Testis (tissue), 3 donors: Measurements from ENCODE around the gene CHD2. TPM values are rescaled to one million over a fixed set of nuclear protein-coding genes. Genes with fewer than 3 reads are reported as not detected.
"Not testable (repeated sequence)": the region's sequence is repeated elsewhere in the genome, so short reads cannot be mapped to it uniquely, and the experiment has no call there.

Experiments
- DNase-seq: peaks from one replicate; pipeline ENCODE4 v3.0.0-alpha.2; 2019
- H3K27ac ChIP-seq, 2 donors: fragments of 200-600 bp; sonication (generic); one replicate each; pipeline ENCODE4 v1.5.1; 2019
- H3K27me3 ChIP-seq: fragments of 200-600 bp; sonication (generic); one replicate; pipeline ENCODE4 v1.5.1; 2019
- H3K36me3 ChIP-seq: fragments of 200-600 bp; sonication (generic); one replicate; pipeline ENCODE4 v1.5.1; 2017; ENCODE audit warnings: low read depth; ENCODE audit errors: missing control alignments
- H3K4me1 ChIP-seq: fragments of 200-600 bp; sonication (generic); one replicate; pipeline ENCODE4 v1.5.1; 2019
- H3K4me3 ChIP-seq, 2 donors: fragments of 200-600 bp; sonication (generic); one replicate each; pipeline ENCODE4 v1.5.1; 2017 to 2019
- H3K9me3 ChIP-seq: fragments of 200-600 bp; sonication (generic); one replicate; pipeline ENCODE4 v1.5.1; 2017
- CTCF ChIP-seq, 3 experiments: fragments of 450-650 bp in 2 of 3; fragments of 200-600 bp in 1 of 3; sonication (generic) in 1 of 3; IDR thresholded peaks; one replicate each; pipeline ENCODE4 v1.5.1; 2016 to 2019; ENCODE audit warnings: antibody characterized with exemption in 3 of 3, mild to moderate bottlenecking in 2 of 3, moderate library complexity in 1 of 3
- POLR2A ChIP-seq: fragments of 450-650 bp; IDR thresholded peaks from one replicate; pipeline ENCODE4 v1.6.1; 2017; ENCODE audit warnings: antibody characterized with exemption, mild to moderate bottlenecking, moderate library complexity
- WGBS, 2 donors: methylation state at CpG; one replicate each; pipeline ENCODE4 v1.1.5; 2018; 5-methylcytosine and 5-hydroxymethylcytosine counted together
- intact Hi-C: fragments of 100-400 bp; cut with DNase I; formaldehyde crosslinking; loops from one replicate; pipeline ENCODE4 v1.15.1; 2023; ENCODE audit warnings: low total_unique reads
- polyA plus RNA-seq: library from polyadenylated mRNA; stranded (reverse); fragments of 350-450 nt; fragmentation: Illumina TruSeq; extraction: RNeasy Lipid Tissue Mini Kit (QIAGEN cat#74804); gene quantifications from one replicate; pipeline ENCODE4 v1.2.3, GENCODE V29; 2014; ENCODE audit warnings: low read depth, low replicate concordance; ENCODE audit not compliant: insufficient read depth
- total RNA-seq, 2 donors: library from RNA; depleted of rRNA; stranded (reverse); fragments of >200 nt; gene quantifications; one replicate each; pipeline ENCODE4 v1.2.3, GENCODE V29; 2016

The CHD2 gene
- total and polyA plus RNA-seq, 3 donors from 2014 or later: 64.5 to 129 (median 113) TPM

GRCh38 chr15:92869263-92869940, 30.7 kb upstream of the CHD2 start:
- H3K9me3 ChIP-seq: no peaks in the 10 kb centered on the region
- DNase-seq: no peak

GRCh38 chr15:92870010-92870591, 30.0 kb upstream of the CHD2 start:
- H3K27me3 ChIP-seq: no peaks in the 10 kb centered on the region
- WGBS, 2 donors: 44 to 47% methylated on average over 9 of the region's 9 CpGs
- no peak for DNase-seq
- H3K9me3 ChIP-seq: no peaks in the 10 kb centered on the region
- no peak overlapping the region for H3K4me3 ChIP-seq
- no peaks in the 10 kb centered on the region for H3K36me3 ChIP-seq
- TF ChIP-seq CTCF (IDR thresholded peaks at IDR 0.05): no peak
- no peak for TF ChIP-seq POLR2A
- H3K4me1 ChIP-seq: no peaks in the 10 kb centered on the region
- H3K27ac ChIP-seq: no peak overlapping the region
- intact Hi-C loops: no loop called here

More at GRCh38 chr15:92869263-92869940, 30.7 kb upstream of the CHD2 start:
- H3K27me3 ChIP-seq: no peaks in the 10 kb centered on the region
- H3K27ac ChIP-seq: no peak overlapping the region
- WGBS, 2 donors: 74 to 82% methylated on average over 4 of the region's 4 CpGs
- H3K4me3 ChIP-seq: no peak overlapping the region
- no peaks in the 10 kb centered on the region for H3K36me3 ChIP-seq
- no peaks in the 10 kb centered on the region for H3K4me1 ChIP-seq
- intact Hi-C loops: no loop called here
- TF ChIP-seq POLR2A: no peak
- TF ChIP-seq CTCF (IDR thresholded peaks at IDR 0.05): no peak

- WGBS, 2 donors: 93 to 100% methylated on average over 6 of the region's 6 CpGs
- H3K9me3 ChIP-seq, H3K36me3 ChIP-seq, H3K27me3 ChIP-seq, DNase-seq, H3K27ac ChIP-seq, H3K4me3 ChIP-seq, intact Hi-C loops: not testable (repeated sequence)
- H3K4me1 ChIP-seq: peaks cover 13% of the 10 kb centered on the region
Measured at GRCh38 chr15:92872967-92873366, 27.2 kb upstream of the CHD2 start.

- intact Hi-C loops: no loop called here
- no peak for DNase-seq
- H3K27me3 ChIP-seq: no peaks in the 10 kb centered on the region
- no peaks in the 10 kb centered on the region for H3K9me3 ChIP-seq
- no peaks in the 10 kb centered on the region for H3K36me3 ChIP-seq
- H3K4me1 ChIP-seq: peaks cover 50% of the 10 kb centered on the region
- no peak overlapping the region for H3K4me3 ChIP-seq
- H3K27ac ChIP-seq: peak overlapping the region; percentile 91 to 94
- TF ChIP-seq POLR2A (no peak), CTCF (IDR thresholded peaks at IDR 0.05) (no peak)
- WGBS, 2 donors: 59 to 80% methylated on average over 5 of the region's 5 CpGs
Measured at GRCh38 chr15:92877000-92877399, 23.1 kb upstream of the CHD2 start.

- Histone ChIP-seq H3K4me3 (no peak overlapping the region), H3K4me1 (peaks cover 50% of the 10 kb centered on the region), H3K9me3 (no peaks in the 10 kb centered on the region), H3K27me3 (no peaks in the 10 kb centered on the region), H3K27ac (peak overlapping the region; percentile 91 to 94), H3K36me3 (no peaks in the 10 kb centered on the region)
- intact Hi-C loops: no loop called here
- DNase-seq: no peak
- TF ChIP-seq POLR2A (no peak), CTCF (IDR thresholded peaks at IDR 0.05) (no peak)
- 48 to 52% methylated on average over 2 of the region's 2 CpGs for WGBS, 2 donors
Measured at GRCh38 chr15:92877416-92877815, 22.7 kb upstream of the CHD2 start.
